Lower leg skin (tissue), 4 donors: Measurements from ENCODE around the gene ZNF573. TPM values are rescaled to one million over a fixed set of nuclear protein-coding genes. Genes with fewer than 3 reads are reported as not detected.

Experiments used
- DNase-seq, 2 donors: peaks; one replicate each; pipeline ENCODE4 v3.0.0-alpha.2; 2019; ENCODE audit warnings: low spot score in 2 of 2
- H3K4me3 ChIP-seq: fragments of 200-600 bp; sonication (generic); 2 replicates; pipeline ENCODE4 v1.5.1; 2017; ENCODE audit warnings: mild to moderate bottlenecking, low read depth; ENCODE audit not compliant: poor library complexity, severe bottlenecking
- CTCF ChIP-seq, 3 donors: fragments of 450-650 bp; IDR thresholded peaks; one replicate each; pipeline ENCODE4 v1.5.1; 2016; ENCODE audit warnings: antibody characterized with exemption in 3 of 3, mild to moderate bottlenecking in 3 of 3, moderate library complexity in 2 of 3
- POLR2A ChIP-seq, 2 donors: fragments of 450-650 bp; IDR thresholded peaks; one replicate each; pipeline ENCODE4 v1.6.1; 2016 to 2017; ENCODE audit warnings: antibody characterized with exemption in 2 of 2, mild to moderate bottlenecking in 1 of 2, moderate library complexity in 1 of 2
- WGBS, 2 donors: methylation state at CpG; one replicate each; pipeline ENCODE4 v1.1.5; 2018; 5-methylcytosine and 5-hydroxymethylcytosine counted together
- intact Hi-C: fragments of 100-400 bp; cut with DNase I; formaldehyde crosslinking; loops from one replicate; pipeline ENCODE4 v1.15.0; 2023; ENCODE audit warnings: low total_unique reads
- total RNA-seq, 4 donors: library from RNA; depleted of rRNA; stranded (reverse); fragments of >200 nt; gene quantifications; one replicate each; pipeline ENCODE4 v1.1.0, GENCODE V29; 2016

The ZNF573 gene
- total RNA-seq, 4 donors from 2014 or later, result 3.9 to 9.4 (median 6.4) TPM

GRCh38 chr19:37725181-37725580 is 54.2 kb downstream of the ZNF573 start:
- no peak for TF ChIP-seq POLR2A (IDR thresholded peaks at IDR 0.05)
- TF ChIP-seq CTCF (IDR thresholded peaks at IDR 0.05), result no peak
- 84 to 89% methylated on average over 2 of the region's 2 CpGs for WGBS, 2 donors
- no peak overlapping the region for H3K4me3 ChIP-seq
- intact Hi-C loops, result no loop called here
- DNase-seq, result no peak

GRCh38 chr19:37719927-37720265 is 59.5 kb downstream of the ZNF573 start:
- intact Hi-C loops, result no loop called here
- TF ChIP-seq POLR2A (IDR thresholded peaks at IDR 0.05), result no peak
- no peak for TF ChIP-seq CTCF (IDR thresholded peaks at IDR 0.05)
- peak overlapping the region; percentile 89 for H3K4me3 ChIP-seq
- DNase-seq, result no peak
- 5% methylated on average over 8 of the region's 8 CpGs for WGBS, 2 donors

- intact Hi-C loops, result no loop called here
- peak; percentile 78 to 96 for DNase-seq
- 0% methylated on average over 21 to 53 of the region's 54 CpGs for WGBS, 2 donors
- TF ChIP-seq POLR2A (IDR thresholded peaks at IDR 0.05) (no peak), CTCF (IDR thresholded peaks at IDR 0.05) (no peak)
- H3K4me3 ChIP-seq, result peak within 1 kb of the TSS; percentile 89
These were observed 60.1 kb downstream of the ZNF573 start, which contains the start of gene ZNF607 for GRCh38 chr19:37719111-37719926. ZNF607 (minus strand) TSS chr19:37719761; CDS start chr19:37711618, 8,143 bp downstream.

- no peak for DNase-seq
- H3K4me3 ChIP-seq, result no peak overlapping the region
- 47 to 54% methylated on average over 10 of the region's 10 CpGs for WGBS, 2 donors
- no peak for TF ChIP-seq POLR2A (IDR thresholded peaks at IDR 0.05)
- no peak for TF ChIP-seq CTCF (IDR thresholded peaks at IDR 0.05)
- intact Hi-C loops, result no loop called here
These were observed 61.1 kb downstream of the ZNF573 start for GRCh38 chr19:37718304-37718703.

GRCh38 chr19:37716140-37716539 is 63.2 kb downstream of the ZNF573 start:
- no peak for DNase-seq
- intact Hi-C loops, result no loop called here
- no peak overlapping the region for H3K4me3 ChIP-seq
- 98 to 100% methylated on average over 2 of the region's 2 CpGs for whole genome bisulfite sequencing, 2 donors
- no peak for TF ChIP-seq POLR2A (IDR thresholded peaks at IDR 0.05)
- no peak for TF ChIP-seq CTCF (IDR thresholded peaks at IDR 0.05)
